ENCODE measurements around the gene GAB1. TPM values are rescaled to one million over a fixed set of nuclear protein-coding genes. Genes with fewer than 3 reads are reported as not detected.
A peak's percentile ranks its signal among the peaks of the same experiment; 100 is the strongest.
"Not testable (repeated sequence)": the region's sequence is repeated elsewhere in the genome, so short reads cannot be mapped to it uniquely, and the experiment has no call there.

The GAB1 gene
- total RNA-seq, 1 donor from 2014 or later = 63.3 TPM

DNA sequence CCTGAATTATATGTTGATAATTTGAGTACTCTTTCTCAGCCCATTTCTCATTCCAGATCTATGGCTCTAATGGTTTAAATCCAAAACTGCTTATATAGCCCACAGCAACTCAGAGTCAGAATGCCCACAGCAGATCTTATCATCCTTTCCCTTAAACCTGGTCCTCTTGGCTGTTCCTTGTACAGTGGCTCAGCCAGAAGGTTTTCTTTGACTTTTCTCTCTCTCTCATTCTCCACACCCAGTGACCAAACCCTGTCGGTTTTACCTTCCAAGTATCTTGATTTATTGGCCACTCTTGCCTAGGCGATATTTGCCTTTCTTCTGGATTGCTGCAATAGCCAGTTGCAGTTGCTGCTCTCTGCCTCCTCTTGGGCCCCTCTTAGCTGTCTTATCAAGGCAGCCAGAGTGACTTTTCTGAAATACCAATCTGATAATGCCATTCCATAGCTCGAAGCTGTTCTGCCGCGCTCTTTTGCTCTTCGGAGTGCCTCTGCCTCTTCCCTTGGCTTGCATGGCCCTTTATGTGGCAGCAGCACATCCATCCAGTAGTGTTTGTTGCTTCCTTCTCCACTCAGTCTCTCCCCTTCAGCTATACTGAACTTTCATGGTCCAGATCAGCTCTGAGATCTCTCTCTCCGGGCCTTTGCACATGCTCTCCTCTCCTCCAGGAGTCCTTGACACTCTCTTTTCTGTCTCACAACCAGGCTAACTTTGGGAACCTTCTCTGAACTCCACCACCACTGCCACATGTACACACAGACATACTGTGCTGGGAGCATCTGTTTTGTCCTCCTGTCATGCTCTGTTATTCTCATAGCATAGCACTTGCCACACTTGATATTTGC is 11.8 kb downstream of the GAB1 start:
- H3K4me1 ChIP-seq = peaks cover 56% of the 10 kb centered on the region
- no peaks in the 10 kb centered on the region for H3K9me3 ChIP-seq
- no peak overlapping the region for H3K27ac ChIP-seq
- TF ChIP-seq, protein P1, sequence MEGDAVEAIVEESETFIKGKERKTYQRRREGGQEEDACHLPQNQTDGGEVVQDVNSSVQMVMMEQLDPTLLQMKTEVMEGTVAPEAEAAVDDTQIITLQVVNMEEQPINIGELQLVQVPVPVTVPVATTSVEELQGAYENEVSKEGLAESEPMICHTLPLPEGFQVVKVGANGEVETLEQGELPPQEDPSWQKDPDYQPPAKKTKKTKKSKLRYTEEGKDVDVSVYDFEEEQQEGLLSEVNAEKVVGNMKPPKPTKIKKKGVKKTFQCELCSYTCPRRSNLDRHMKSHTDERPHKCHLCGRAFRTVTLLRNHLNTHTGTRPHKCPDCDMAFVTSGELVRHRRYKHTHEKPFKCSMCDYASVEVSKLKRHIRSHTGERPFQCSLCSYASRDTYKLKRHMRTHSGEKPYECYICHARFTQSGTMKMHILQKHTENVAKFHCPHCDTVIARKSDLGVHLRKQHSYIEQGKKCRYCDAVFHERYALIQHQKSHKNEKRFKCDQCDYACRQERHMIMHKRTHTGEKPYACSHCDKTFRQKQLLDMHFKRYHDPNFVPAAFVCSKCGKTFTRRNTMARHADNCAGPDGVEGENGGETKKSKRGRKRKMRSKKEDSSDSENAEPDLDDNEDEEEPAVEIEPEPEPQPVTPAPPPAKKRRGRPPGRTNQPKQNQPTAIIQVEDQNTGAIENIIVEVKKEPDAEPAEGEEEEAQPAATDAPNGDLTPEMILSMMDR (IDR thresholded peaks at IDR 0.05) = no peak
- DNase-seq (no peak), ATAC-seq (no peak)
- no peaks in the 10 kb centered on the region for H3K36me3 ChIP-seq
- no peaks in the 10 kb centered on the region for H3K27me3 ChIP-seq (ENCODE audit: low read depth)
- intact Hi-C loops (cut with DNase I) = no loop called here
- H3K4me3 ChIP-seq = no peak overlapping the region

DNA sequence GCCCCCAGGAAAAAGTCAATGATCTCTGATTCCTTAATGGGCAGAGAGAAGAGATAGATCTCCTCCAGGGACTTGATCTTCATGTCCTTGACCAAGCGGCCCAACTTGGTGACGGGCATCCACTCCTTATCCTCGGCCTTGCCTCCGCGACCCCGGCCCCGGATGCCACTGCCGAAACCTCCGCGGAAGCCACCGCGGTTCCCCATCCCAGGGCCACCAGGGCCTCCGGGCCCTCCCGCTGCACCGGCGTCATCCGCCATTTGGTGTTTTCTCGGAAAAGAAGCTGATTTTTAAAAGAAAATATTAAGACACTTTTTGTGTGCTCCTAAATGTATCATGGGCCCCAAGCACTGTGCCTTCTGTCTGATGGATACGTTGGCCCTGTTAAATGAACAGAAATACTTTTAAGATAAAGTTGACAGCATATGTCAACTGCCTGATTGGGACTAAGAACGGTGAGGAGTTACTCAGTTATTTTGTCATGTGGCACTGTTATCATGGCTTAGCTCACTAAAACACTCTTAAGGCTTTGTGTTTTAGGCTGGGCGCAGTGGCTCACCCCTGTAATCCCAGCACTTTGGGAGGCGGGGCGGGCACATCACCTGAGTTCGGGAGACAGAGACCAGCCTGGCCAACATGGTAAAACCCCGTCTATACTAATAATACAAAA is 13.3 kb downstream of the GAB1 start:
- H3K27ac ChIP-seq; H3K4me3 ChIP-seq; H3K27me3 ChIP-seq (ENCODE audit: low read depth); H3K9me3 ChIP-seq; H3K36me3 ChIP-seq; DNase-seq; intact Hi-C loops (cut with DNase I); ATAC-seq: not testable (repeated sequence)
- peaks cover 56% of the 10 kb centered on the region for H3K4me1 ChIP-seq

DNA sequence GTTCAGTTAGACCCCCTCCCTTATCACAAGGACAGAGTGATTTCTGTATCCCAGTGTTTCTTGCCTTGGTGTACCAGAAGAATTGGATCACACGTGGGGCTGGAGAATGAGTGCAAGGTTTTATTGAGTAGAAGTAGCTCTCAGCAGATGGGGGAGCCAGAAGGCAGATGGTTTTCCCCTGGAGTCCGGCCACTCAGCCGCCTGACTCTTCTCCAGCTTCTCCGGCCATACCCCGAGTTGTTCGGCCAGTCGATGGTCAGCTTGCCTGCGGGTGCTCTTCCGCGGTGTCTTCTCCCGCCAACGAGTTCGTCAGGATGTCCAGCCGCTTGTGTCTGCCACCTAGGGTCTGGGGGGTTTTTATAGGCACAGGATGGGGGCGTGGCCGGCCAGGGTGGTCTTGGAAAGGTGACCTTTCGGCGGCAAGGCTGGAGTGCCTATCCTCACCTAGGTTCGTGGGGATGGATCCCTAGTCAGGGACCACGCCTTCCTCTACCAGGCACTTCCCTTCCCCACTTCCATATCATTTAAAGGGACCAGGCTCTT is 14.5 kb downstream of the GAB1 start:
- no peaks in the 10 kb centered on the region for H3K27me3 ChIP-seq (ENCODE audit: low read depth)

DNA sequence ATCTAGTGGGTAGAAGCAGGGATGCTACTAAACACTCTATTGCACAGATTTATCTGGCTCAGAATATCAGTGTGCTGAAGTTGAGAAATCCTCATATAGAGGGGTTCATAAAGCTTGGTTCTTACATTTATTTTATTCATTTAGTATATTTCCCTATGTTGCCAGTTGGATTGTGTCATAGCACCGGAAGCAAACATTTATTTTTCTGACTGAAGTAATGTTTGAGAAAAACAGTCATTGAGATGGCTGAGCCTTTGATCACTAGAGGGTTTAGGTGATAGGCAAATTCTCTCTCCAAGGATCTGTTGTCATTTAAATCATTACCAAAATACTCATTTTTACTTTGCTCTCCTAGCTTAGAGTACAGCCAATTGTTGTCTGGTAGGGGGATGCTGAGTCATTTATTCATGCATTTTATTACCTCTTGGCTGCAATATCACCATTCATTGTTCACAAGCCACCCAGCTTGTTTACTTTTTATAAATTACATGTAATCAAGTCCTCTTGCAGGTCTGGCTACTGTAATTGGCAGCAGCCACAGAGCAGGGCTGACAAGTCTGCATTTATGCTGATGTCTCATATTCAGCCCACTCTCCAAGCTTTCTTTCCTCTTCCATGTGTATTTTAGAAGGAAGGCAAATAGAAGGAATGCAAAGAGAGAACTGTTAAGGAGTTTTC is 15.2 kb downstream of the GAB1 start:
- DNase-seq = no peak
- H3K27ac ChIP-seq = no peak overlapping the region
- peaks cover 60% of the 10 kb centered on the region for H3K4me1 ChIP-seq
- no peak for ATAC-seq
- no peaks in the 10 kb centered on the region for H3K27me3 ChIP-seq (ENCODE audit: low read depth)
- intact Hi-C loops (cut with DNase I) = no loop called here
- H3K9me3 ChIP-seq = no peaks in the 10 kb centered on the region
- TF ChIP-seq, protein P1 (IDR thresholded peaks at IDR 0.05) = no peak
- no peak overlapping the region for H3K4me3 ChIP-seq
- no peaks in the 10 kb centered on the region for H3K36me3 ChIP-seq

More for the DNA sequence above, 14.5 kb downstream of the GAB1 start:
- DNase-seq (no peak), ATAC-seq (no peak)
- intact Hi-C loops (cut with DNase I) = no loop called here
- H3K36me3 ChIP-seq = no peaks in the 10 kb centered on the region
- TF ChIP-seq, protein P1 (IDR thresholded peaks at IDR 0.05) = no peak
- H3K9me3 ChIP-seq = no peaks in the 10 kb centered on the region
- H3K27ac ChIP-seq = no peak overlapping the region
- H3K4me3 ChIP-seq = no peak overlapping the region
- peaks cover 60% of the 10 kb centered on the region for H3K4me1 ChIP-seq

DNA sequence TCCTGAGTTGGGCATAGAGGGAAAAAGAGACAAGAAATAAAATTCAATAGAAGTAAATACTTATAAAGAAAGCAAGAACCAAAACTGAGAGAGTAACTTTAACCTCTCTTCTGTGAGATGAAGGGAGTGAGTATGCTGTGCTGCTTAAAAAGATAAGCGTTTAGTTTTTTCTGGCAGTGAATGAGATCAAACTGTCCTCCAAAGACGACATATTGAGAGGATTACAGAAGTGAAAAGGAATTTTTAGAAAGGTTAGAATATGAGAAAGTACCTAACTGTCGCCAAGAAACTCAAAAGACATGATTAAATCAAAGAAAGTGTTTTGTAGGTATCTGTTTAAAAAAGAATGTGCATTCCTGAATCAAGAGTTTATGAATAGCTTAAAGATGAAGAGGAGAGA is 16.0 kb downstream of the GAB1 start:
- H3K27ac ChIP-seq = peak overlapping the region; percentile 9
- ATAC-seq (no peak), DNase-seq (no peak)
- intact Hi-C loops (cut with DNase I) = no loop called here
- TF ChIP-seq, protein P1 (IDR thresholded peaks at IDR 0.05) = no peak
- H3K4me1 ChIP-seq = peaks cover 66% of the 10 kb centered on the region
- no peak overlapping the region for H3K4me3 ChIP-seq
- no peaks in the 10 kb centered on the region for H3K27me3 ChIP-seq (ENCODE audit: low read depth)
- H3K36me3 ChIP-seq = no peaks in the 10 kb centered on the region
- no peaks in the 10 kb centered on the region for H3K9me3 ChIP-seq

Measured in lower lobe of right lung (tissue), 2 donors.